LHCN-M2 (cell line): Measurements from ENCODE around the gene ZC2HC1B. TPM values are rescaled to one million over a fixed set of nuclear protein-coding genes. Genes with fewer than 3 reads are reported as not detected.
"Not testable (repeated sequence)": the region's sequence is repeated elsewhere in the genome, so short reads cannot be mapped to it uniquely, and the experiment has no call there.

Experiments used
- DNase-seq: peaks from one replicate; pipeline ENCODE4 v3.0.0-alpha.2; 2012; ENCODE audit warnings: low read depth
- total RNA-seq: library from RNA; depleted of rRNA; stranded (reverse); fragments of >200 nt; gene quantifications from 2 replicates; pipeline ENCODE4 v1.2.3, GENCODE V29; 2014

Gene ZC2HC1B
- total RNA-seq, 1 experiment from 2014 or later: not detected

GRCh38 chr6:143868808-143869207 is 4.5 kb downstream of the ZC2HC1B start:
- DNase-seq: not testable (repeated sequence)

GRCh38 chr6:143871202-143871730 is 7.0 kb downstream of the ZC2HC1B start:
- peak; percentile 24 for DNase-seq

GRCh38 chr6:143872201-143872600 is 7.9 kb downstream of the ZC2HC1B start:
- DNase-seq: peak; percentile 13

GRCh38 chr6:143873600-143873999 is 9.3 kb downstream of the ZC2HC1B start:
- DNase-seq: not testable (repeated sequence)

- DNase-seq: not testable (repeated sequence)
Observed at GRCh38 chr6:143874503-143874902, 10.2 kb downstream of the ZC2HC1B start.

GRCh38 chr6:143877584-143878271 is 13.5 kb downstream of the ZC2HC1B start:
- DNase-seq: no peak

GRCh38 chr6:143878272-143878760 is 14.0 kb downstream of the ZC2HC1B start:
- DNase-seq: no peak

- DNase-seq: no peak
Observed at GRCh38 chr6:143880412-143880811, 16.1 kb downstream of the ZC2HC1B start.

GRCh38 chr6:143882401-143882930 is 18.2 kb downstream of the ZC2HC1B start:
- DNase-seq: no peak

- no peak for DNase-seq
Observed at GRCh38 chr6:143884216-143884900, 20.1 kb downstream of the ZC2HC1B start.

- no peak for DNase-seq
Observed at GRCh38 chr6:143885116-143885515, 20.8 kb downstream of the ZC2HC1B start.

GRCh38 chr6:143894655-143895054 is 30.4 kb downstream of the ZC2HC1B start:
- DNase-seq: no peak

GRCh38 chr6:143896126-143896860 is 32.0 kb downstream of the ZC2HC1B start:
- DNase-seq: peak; percentile 10

- DNase-seq: no peak
Observed at GRCh38 chr6:143900358-143900757, 36.1 kb downstream of the ZC2HC1B start.

- no peak for DNase-seq
Observed at GRCh38 chr6:143901885-143902750, 37.8 kb downstream of the ZC2HC1B start.

GRCh38 chr6:143902827-143903226 is 38.6 kb downstream of the ZC2HC1B start:
- no peak for DNase-seq

GRCh38 chr6:143911028-143911427 is 46.8 kb downstream of the ZC2HC1B start:
- no peak for DNase-seq

- no peak for DNase-seq
Observed at GRCh38 chr6:143912671-143913070, 48.4 kb downstream of the ZC2HC1B start.

- DNase-seq: not testable (repeated sequence)
Observed at GRCh38 chr6:143917026-143917425, 52.8 kb downstream of the ZC2HC1B start.

GRCh38 chr6:143928853-143929252 is 64.6 kb downstream of the ZC2HC1B start:
- DNase-seq: no peak

GRCh38 chr6:143929975-143930374 is 65.7 kb downstream of the ZC2HC1B start:
- no peak for DNase-seq
